Subcutaneous abdominal adipose tissue (tissue), 5 donors: ENCODE measurements around the gene NASP.

ENCODE experiments used
- H3K27ac ChIP-seq: one replicate; pipeline ENCODE4 v1.7.0; 2013; ENCODE audit warnings: low read depth, mild to moderate bottlenecking, inconsistent platforms, low read length, moderate library complexity
- H3K27me3 ChIP-seq, 5 donors: one replicate each; pipeline ENCODE4 v1.7.0; 2013; ENCODE audit warnings: low read length in 5 of 5, inconsistent platforms in 1 of 5; ENCODE audit not compliant: control insufficient read depth in 5 of 5, insufficient read depth in 4 of 5
- H3K36me3 ChIP-seq, 5 donors: one replicate each; pipeline ENCODE4 v1.7.0; 2013; ENCODE audit warnings: low read length in 5 of 5; ENCODE audit not compliant: control insufficient read depth in 5 of 5, insufficient read depth in 5 of 5
- H3K4me1 ChIP-seq, 5 donors: one replicate each; pipeline ENCODE4 v1.7.0; 2013; ENCODE audit warnings: low read length in 5 of 5, mild to moderate bottlenecking in 3 of 5, moderate library complexity in 1 of 5; ENCODE audit not compliant: control insufficient read depth in 5 of 5, insufficient read depth in 5 of 5
- H3K4me3 ChIP-seq, 5 donors: one replicate each; pipeline ENCODE4 v1.7.0; 2013; ENCODE audit warnings: low read length in 5 of 5, low read depth in 1 of 5
- H3K9ac ChIP-seq, 5 donors: one replicate each; pipeline ENCODE4 v1.7.0; 2013; ENCODE audit warnings: low read length in 5 of 5, mild to moderate bottlenecking in 4 of 5, moderate library complexity in 3 of 5
- H3K9me3 ChIP-seq, 5 donors: one replicate each; pipeline ENCODE4 v1.7.0; 2013; ENCODE audit warnings: low read length in 5 of 5; ENCODE audit not compliant: control insufficient read depth in 5 of 5
- donor health status: healthy.
- donor health status: healthy.
- donor health status: healthy.
- donor health status: healthy.
- donor health status: healthy.

NASP gene

DNA sequence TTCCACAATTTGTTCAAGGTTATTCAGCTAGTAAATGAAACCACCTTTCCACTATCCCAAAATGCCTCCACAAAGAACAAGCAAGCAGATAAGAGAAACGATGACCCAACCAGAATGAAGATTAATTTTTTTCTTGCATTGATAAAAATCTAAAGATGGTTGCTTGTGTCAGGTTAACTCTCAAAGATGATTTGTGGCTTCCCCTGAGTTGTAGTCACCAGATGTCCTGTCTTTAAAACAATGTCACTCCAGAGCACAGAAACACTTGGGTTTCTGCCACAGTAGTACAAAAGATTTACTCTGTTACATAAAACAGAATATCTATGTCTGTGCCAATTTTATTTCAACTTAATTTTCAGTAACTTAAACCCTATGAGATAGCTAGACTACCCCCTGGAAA is 51.4 kb downstream of the NASP start:
- H3K9ac ChIP-seq = no peak overlapping the region
- H3K36me3 ChIP-seq = peaks cover 64 to 93% (median 75%) of the 10 kb centered on the region in 5 donors
- H3K27me3 ChIP-seq = no peaks in the 10 kb centered on the region
- H3K9me3 ChIP-seq = no peaks in the 10 kb centered on the region
- no peaks in the 10 kb centered on the region for H3K4me1 ChIP-seq
- no peak overlapping the region for H3K27ac ChIP-seq
- H3K4me3 ChIP-seq = no peak overlapping the region

DNA sequence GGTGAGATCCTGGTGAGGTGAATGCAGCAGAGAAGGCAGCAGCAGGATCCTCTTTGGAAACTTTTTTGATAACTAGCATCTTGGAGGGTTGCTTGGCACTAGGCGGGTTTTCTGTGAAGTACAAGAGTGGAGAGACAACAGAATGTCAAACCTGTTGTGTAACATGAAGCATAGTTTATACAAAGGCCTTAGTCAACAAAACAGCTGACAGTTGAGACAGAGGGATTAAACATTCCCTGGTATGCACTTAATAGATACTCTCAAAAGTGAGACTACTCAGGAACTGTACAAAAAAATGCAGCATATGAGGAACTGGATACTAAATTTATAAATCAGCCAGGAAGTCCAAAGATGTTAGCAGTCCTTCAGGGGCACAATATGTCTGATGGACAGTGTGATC is 56.5 kb downstream of the NASP start:
- Histone ChIP-seq H3K9me3 (no peaks in the 10 kb centered on the region), H3K4me3 (no peak overlapping the region), H3K4me1 (no peaks in the 10 kb centered on the region), H3K27me3 (no peaks in the 10 kb centered on the region), H3K27ac (no peak overlapping the region), H3K9ac (no peak overlapping the region), H3K36me3 (peaks cover 44 to 77% (median 57%) of the 10 kb centered on the region in 5 donors)

DNA sequence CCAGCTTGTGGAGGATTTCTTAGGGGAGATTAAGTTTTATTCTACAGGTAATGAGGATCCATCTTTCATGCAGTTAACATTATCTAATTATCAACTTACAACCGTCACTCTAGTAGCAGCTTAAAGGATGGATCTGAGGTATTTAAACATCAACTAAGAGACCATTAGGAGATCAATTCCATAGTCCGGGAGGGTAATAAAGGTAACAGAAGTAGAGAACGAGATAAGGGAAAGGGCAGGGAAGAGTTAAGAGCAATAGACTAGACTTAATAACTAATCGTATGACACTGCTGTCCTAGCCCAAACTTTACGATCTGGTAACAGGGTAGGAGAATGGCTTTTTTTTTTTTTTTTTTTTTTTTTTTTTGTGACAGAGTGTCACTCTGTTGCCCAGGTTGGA is 59.5 kb downstream of the NASP start:
- H3K9ac ChIP-seq = no peak overlapping the region
- H3K36me3 ChIP-seq = peaks cover 27 to 62% (median 45%) of the 10 kb centered on the region in 5 donors
- H3K9me3 ChIP-seq = no peaks in the 10 kb centered on the region
- H3K27ac ChIP-seq = no peak overlapping the region
- H3K4me3 ChIP-seq = no peak overlapping the region
- peaks cover 0 to 9% (median 5%) of the 10 kb centered on the region in 5 donors for H3K4me1 ChIP-seq
- H3K27me3 ChIP-seq = no peaks in the 10 kb centered on the region

DNA sequence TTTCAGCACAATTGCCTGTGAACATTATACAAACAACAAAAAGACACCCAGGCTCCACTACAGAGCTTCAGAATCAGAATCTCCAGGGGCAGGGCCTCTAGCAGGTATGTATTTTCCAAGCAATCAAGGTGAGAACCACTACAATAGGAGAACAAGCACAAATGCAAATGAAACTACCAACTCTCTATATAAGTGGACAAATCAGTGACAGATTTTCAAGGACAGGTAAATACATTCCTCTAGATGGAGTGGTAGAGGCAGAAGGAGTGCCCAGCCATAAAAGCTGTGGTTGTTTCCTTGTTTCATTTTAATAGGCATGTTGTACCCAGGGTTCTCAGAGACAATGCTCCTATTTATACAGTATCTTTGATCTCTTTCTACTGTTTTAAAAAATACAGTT is 60.1 kb downstream of the NASP start:
- H3K9me3 ChIP-seq = no peaks in the 10 kb centered on the region
- H3K4me3 ChIP-seq = no peak overlapping the region
- peaks cover 0 to 9% (median 5%) of the 10 kb centered on the region in 5 donors for H3K4me1 ChIP-seq
- peaks cover 24 to 56% (median 39%) of the 10 kb centered on the region in 5 donors for H3K36me3 ChIP-seq
- H3K9ac ChIP-seq = no peak overlapping the region
- H3K27ac ChIP-seq = no peak overlapping the region
- no peaks in the 10 kb centered on the region for H3K27me3 ChIP-seq

DNA sequence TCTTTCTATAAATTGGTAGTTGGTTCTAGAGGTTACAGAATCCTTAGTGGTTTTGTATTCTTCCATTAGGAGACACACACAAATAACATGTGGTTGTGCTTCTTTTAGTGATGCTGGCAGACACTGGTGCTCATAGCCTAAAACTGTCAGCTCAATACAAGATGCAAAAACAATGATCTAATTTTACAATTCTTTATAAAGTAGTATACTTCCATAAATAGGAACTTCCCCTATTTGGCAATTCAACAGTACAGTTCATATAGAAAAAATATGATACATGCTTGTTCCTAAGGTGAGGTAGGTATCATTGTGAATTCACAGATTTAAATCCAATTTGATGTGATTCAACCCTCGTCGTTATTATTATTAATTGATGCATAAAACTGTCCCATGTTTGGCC is 60.8 kb downstream of the NASP start:
- Histone ChIP-seq H3K36me3 (peaks cover 25 to 55% (median 36%) of the 10 kb centered on the region in 5 donors), H3K27me3 (no peaks in the 10 kb centered on the region), H3K4me1 (peaks cover 0 to 9% (median 5%) of the 10 kb centered on the region in 5 donors), H3K4me3 (no peak overlapping the region), H3K27ac (no peak overlapping the region), H3K9me3 (no peaks in the 10 kb centered on the region), H3K9ac (no peak overlapping the region)

DNA sequence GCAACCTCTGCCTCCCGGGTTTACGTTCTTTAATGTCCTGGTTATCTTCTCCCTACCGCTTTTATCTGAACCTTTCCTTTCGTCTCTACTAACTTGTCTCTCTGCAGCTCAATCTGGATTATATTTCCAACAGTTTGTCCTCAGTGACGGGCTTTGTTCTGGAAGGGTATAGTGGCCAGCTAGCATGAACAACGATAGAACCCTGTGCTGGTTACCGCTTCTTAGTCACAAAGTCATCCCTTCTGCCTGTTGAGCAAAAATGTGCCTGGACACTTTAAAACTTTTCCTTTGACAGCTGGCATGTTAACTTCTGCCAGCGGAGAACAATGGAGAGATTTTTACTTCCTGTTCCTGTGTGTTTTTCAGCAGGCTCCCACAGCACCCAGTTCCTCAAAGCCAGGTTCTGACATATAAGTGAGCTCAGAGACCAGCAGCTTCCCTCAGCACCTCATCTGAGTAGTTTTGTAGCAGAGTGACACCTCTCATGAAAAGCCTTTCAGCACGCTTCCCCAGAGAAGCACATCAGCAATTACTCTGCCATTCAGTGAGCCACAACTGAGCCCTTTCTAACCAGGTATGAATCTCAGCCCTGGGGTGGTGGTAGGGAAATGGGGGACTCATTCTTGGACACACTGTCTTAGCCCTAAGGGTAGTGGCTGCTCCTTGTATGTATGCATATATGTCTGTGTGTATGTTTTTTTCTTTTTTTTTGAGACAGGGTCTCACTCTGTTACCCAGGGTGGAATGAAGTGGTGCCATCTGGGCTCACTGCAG is 63.6 kb downstream of the NASP start:
- H3K4me1 ChIP-seq = peaks cover 0 to 9% (median 5%) of the 10 kb centered on the region in 5 donors
- H3K4me3 ChIP-seq = no peak overlapping the region
- H3K27me3 ChIP-seq = no peaks in the 10 kb centered on the region
- no peak overlapping the region for H3K27ac ChIP-seq
- no peaks in the 10 kb centered on the region for H3K9me3 ChIP-seq
- H3K36me3 ChIP-seq = peaks cover 27 to 55% (median 34%) of the 10 kb centered on the region in 5 donors
- H3K9ac ChIP-seq = no peak overlapping the region

DNA sequence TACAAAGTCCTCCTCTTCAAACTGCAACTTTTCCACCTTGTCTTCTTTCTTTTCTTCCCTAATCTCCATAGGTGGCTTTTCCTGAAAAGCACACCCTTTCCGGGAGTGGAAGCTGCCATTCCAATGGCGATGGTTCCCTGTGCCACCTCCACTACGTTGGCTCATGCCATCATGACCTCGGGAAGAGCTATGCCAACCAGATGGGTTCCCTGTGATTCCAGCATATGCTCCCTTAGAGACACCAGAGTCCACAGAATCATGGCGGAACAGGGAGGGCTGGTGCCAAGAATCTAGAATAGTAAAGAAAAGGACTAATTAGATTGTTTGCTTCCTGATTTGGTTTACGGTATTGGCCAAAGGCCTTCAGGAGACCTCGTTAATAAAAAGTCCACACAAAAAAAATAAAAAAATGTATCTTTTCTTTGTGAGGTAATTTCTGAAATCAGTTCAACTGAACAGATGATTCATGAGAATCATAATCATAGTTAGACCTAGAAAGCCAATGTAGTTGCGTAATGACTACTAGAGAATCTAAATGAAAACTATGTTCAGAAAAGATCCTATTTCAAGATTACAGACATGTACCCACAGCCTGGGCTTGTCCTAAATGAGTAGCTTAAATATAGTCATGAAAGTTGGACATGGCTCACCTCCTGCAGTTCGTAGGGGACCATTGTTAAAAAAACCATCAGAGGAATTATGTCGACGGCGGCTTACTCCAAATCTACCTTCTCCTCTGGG is 70.9 kb downstream of the NASP start:
- H3K9ac ChIP-seq = no peak overlapping the region
- no peak overlapping the region for H3K27ac ChIP-seq
- H3K4me3 ChIP-seq = no peak overlapping the region
- no peaks in the 10 kb centered on the region for H3K27me3 ChIP-seq
- H3K36me3 ChIP-seq = peaks cover 34 to 93% (median 86%) of the 10 kb centered on the region in 5 donors
- no peaks in the 10 kb centered on the region for H3K9me3 ChIP-seq
- H3K4me1 ChIP-seq = no peaks in the 10 kb centered on the region

DNA sequence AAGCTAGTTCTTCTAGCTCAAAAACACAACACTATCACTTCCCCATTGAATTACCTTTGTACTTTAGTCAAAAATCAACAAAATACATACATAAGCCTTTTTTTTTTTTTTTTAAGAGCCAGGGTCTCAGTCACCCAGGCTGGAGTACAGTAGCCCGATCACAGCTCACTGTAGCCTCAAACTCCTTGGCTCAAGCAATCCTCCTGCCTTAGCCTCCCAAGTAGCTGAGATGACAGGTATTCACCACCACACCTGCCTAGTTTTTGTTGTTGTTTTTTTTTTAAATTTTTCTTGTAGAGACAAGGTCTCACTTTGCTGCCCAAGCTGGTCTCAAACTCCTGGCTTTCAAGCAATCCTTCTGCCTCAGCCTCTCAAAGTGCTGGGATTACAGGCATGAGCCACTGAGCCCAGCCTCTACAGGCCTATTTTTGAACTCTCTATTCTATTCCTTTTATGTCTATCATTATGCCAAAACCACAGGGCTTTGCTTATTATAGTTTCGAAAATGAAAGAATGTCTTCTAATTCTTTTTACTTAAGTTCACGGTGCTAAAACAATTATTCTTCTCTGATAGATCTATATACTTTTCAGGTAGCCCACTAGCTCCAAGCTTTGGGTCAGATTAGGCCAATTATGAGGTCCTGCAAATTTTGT is 72.9 kb downstream of the NASP start:
- H3K4me3 ChIP-seq = no peak overlapping the region
- no peak overlapping the region for H3K27ac ChIP-seq
- H3K4me1 ChIP-seq = no peaks in the 10 kb centered on the region
- no peaks in the 10 kb centered on the region for H3K27me3 ChIP-seq
- no peak overlapping the region for H3K9ac ChIP-seq
- no peaks in the 10 kb centered on the region for H3K9me3 ChIP-seq
- H3K36me3 ChIP-seq = peaks cover 41 to 84% (median 79%) of the 10 kb centered on the region in 5 donors

DNA sequence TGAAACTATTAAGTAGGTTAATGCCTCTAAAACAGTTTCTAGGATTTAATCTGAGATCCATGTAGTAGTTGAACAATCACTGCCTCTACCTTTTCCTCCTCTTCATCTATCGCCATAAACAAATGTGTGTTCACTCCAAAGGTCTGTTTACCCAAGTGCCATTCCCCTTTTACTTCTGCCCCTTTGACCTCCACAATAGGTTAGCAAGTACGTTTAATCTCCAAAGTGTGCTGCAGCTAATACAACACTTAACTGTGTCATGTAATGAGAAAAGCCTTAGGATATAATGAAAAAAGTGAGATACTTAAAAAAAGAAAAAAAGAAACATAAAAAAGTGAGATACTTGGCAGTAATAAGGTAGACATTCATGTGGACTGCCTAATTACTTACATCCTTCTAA is 74.3 kb downstream of the NASP start:
- H3K4me3 ChIP-seq = no peak overlapping the region
- H3K4me1 ChIP-seq = no peaks in the 10 kb centered on the region
- H3K27me3 ChIP-seq = no peaks in the 10 kb centered on the region
- no peak overlapping the region for H3K9ac ChIP-seq
- H3K27ac ChIP-seq = no peak overlapping the region
- peaks cover 32 to 69% (median 66%) of the 10 kb centered on the region in 5 donors for H3K36me3 ChIP-seq
- no peaks in the 10 kb centered on the region for H3K9me3 ChIP-seq

DNA sequence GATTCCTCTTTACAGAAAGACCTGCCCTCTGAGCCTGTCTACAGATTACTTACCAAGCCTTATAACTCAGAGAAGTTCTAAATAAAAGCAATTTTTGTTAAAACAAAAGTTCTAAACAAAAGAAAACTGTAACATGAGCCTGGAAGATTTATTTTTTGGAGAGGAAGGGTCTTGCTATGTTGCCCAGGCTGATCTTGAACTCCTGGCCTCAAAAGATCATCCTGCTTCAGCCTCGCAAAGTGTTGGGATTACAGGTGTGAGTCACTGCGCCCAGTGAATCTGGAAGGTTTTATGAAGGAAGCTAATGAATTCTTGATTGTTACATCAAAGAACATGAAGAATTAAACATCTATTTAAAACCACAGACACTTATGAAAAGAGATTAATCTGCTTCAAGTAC is 75.4 kb downstream of the NASP start:
- Histone ChIP-seq H3K9me3 (no peaks in the 10 kb centered on the region), H3K27ac (no peak overlapping the region), H3K4me3 (no peak overlapping the region), H3K27me3 (no peaks in the 10 kb centered on the region), H3K36me3 (peaks cover 32 to 63% (median 60%) of the 10 kb centered on the region in 5 donors), H3K9ac (no peak overlapping the region), H3K4me1 (no peaks in the 10 kb centered on the region)
